Measurements from ENCODE around the gene TRIM25.

Gene TRIM25

DNA sequence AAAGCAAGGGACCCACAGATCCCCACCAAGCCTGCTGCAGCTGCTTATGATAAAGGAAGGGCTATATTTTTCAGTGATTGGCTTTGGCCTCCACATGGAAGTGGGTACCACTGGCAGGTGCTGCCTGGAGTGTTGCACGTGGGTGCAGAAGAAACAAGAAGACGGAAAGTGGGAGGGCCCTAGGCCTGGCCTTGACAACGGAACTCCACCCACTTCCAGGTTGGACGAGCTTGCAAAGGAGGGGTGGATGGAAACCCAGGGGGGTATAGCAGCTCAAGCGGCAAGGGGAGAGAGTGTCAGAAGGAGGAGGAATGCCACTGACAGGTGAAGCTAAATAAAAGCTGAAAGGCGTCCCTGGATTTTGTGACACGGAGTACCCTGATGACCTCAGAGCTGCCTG, 20.3 kb downstream of the TRIM25 start:
- DNase-seq, result no peak

DNA sequence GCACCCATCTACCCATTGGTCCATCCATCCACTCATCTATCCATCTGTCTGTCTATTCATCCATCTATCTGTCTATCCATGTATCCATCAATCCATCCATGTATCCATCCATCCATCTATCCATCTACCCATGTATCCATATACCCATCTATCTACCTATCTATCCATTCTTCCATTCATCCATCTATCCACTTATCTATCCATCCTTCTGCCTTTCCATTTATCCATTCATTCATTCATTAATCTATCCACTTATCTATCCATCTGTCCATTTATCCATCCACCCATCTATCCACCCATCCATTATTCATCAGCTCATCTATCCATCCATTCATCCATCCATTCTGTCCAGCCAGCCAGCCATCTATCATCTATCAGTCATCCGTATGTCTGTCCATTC, 21.5 kb downstream of the TRIM25 start:
- no peak for DNase-seq

DNA sequence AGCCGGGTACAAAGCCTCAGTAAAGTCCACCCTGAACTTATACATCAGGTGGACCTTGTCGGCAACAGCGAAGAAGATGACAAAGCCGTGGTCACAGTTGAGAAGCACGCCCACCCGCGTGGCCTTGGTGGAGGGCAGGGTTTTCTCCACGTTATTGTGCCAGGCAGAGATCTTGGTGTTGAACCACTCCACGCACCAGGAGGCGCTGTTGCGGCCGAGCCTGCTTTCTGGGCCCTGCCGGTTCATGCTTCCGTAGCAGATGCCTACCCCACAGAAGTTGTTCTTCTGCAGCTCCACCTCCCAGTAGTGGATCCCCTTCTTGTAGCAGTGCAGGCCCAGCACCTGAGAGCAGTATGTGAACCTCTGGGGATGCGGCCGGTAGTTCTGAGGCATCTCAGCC, 22.1 kb downstream of the TRIM25 start:
- DNase-seq, result no peak

DNA sequence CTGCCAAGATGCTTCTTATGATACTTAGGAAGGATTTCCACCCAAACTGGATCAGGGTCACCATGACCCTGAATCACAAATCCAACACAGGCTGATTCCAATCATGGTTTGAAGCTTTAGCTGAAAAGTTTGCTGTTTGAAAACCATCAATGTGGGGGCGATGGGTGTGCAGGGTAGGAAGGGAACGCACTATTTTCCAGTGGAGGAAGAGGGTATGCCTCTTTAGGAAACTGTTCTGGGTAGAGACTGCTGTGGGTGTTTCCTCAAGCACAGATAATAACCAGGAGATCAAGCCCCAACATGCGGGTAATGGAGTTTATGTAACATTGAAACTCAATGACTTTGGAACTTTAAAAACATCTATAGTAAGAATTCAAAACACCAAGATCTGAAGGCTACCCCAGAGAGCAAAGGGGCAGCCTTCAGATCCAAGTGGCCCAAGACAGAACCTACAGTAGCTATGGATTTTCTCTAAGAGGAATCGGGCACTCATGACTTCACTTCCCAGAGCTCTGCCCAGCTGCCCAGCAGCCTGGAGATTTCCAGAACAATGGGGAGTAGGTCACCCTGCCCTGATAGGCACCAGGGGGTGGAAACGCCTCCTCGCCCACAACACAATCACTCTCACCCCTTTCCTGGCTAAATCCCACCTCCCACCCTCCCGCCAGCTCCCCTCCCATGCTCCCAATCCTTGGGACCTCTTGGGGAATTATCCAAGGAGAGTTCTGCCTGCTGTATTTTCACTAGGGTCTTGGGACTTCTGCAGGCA, 22.8 kb downstream of the TRIM25 start:
- no peak for DNase-seq

DNA sequence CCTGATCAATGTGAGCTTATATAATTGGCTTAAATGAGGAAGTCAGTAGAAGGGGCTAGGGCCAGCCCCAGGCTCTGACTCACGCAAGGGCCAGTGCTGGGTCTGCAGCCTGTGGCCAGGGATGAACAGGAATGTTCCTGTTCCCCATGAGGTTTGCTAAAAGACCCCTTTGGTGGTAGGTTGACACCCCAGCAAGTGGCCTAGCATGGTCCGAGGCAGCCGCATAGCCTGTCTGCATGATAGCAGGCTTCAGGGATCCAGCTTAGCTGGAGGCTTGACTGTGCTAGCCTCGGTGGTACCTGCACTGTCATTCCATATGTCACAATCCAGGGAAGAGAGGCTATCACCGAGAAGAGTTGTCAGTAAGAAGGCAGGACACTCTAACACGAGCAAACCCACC, 23.5 kb downstream of the TRIM25 start:
- DNase-seq, result no peak

DNA sequence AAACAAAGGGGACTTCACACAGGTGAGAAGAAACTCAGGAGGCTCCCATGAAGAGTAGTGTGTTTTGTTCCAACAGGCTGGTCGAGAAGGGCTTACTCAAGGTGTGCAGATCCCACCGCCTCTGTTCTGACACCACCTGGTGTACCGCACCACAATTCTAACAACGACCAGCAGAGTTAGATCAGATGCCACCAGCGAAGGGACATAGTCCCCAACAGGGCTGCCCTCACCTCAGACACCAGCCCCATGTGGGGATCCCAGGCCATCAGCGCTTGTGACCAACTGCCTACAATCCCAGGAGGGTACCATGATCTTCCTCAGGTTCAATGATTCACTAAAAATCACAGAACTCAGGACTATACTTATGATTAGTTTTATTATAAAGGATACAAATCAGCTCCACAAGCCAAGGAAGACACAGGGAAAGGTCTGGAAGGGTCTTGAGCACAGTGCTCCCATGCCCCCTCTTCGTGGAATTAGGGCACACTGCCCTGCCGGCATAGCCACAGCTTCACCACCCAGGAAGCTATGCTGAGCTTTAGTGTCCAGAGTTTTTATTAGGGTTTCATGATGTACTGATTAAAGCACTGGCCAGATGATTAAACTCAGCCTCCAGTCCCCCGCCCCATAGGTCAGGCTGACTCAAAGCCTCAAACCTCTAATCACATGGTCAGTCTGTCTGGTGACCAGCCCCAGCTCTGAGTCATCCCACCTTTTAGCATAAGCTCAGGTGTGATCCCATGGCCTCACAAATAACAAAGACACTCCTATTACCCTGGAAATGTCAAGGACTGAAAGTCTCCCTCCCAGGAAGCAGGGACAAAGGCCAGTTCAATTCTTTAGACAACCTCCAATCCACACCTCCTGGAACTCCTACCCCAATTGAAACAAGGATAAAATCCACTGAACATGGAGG, 26.0 kb downstream of the TRIM25 start:
- DNase-seq, result peak; percentile 4

DNA sequence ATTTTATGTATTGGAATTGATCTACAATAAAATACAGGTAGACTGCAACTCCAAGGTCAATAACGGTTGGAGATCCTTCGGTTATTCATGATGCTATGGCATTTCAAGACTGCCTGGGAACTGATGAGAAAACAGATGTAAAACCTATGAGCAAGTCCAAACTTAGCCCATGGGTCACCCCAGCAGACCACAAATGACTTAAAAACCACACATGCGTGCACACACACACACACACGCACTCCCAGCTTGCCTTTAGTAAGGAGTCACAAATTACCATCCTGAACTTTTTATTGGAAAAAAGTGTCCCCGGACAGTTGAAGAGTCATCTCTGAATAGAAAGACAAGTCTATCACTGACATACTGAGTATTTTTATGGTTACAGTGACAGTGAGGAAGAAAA, 26.7 kb downstream of the TRIM25 start:
- no peak for DNase-seq

DNA sequence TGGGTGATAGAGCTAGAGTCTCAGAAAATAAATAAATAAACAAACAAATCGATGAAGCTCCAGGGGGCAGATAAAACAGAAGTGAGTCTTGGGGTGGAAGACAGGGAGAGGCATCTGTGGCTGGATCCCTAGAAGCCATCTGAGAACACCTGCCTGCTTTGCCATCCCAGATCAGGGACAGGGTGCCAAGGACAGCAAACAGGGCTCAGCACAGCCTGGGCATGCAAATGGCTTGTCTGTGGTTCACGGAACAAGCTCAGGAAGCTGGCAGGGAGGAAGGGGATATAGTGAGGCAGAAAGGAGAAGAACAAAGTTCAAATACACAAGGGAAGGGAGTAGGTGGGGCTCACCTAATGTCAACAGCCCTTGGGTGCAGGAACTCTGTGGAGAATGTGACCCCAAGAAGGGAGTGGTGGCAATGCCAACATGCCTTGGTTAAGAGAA, 27.5 kb downstream of the TRIM25 start:
- no peak for DNase-seq

DNA sequence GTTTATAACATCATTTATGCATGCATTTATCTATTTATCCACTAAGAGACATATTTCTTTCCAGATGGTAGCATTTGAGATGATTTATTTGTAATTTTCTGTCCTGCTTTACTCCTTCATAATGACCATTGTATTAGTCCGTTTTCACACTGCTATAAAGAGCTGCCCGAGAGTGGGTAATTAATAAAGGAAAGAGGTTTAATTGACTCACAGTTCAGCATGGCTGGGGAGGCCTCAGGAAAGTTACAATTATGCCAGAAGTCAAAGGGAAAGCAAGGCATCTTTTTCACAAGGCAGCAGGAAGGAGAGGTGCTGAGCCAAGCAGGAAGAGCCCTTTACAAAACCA, 28.6 kb downstream of the TRIM25 start:
- no peak for DNase-seq

DNA sequence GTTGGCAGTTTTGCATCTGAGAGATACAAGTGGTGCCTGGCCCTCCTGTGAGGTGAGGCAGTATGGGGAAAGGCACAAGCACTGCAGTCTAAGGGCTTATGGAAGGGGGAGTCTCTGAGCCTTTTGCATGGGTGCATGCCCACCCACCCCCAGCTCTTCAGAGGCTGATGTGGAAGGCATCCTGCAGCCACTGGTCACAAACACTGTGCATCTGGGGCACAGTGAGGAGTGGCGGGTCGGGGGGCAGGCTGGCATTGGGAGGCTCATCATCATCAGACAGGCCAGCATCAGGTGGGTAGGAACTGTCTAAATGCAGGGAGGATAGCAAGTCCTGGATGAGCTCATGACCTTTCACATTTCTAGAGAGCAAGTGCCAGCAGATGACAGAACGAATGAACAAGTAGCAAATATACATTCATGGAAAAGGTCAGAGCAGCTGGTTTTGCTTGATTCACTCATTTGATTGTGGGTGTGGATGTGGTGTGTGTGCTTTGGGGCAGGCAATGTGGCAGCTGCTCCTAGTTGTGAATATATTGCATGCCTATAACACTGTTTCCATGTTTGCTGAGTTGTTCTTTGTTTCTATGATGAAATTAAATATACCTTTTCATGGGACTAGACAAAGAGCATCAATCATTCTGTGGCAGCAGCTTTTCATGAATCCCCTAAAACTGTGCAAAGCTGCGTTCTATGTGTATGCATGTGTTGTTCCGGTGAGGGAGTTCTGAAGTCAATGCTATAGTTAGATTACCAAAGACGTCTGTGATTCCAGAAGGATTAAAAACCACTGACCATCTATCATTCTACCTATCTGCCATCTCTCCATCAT, 29.2 kb downstream of the TRIM25 start:
- no peak for DNase-seq

DNA sequence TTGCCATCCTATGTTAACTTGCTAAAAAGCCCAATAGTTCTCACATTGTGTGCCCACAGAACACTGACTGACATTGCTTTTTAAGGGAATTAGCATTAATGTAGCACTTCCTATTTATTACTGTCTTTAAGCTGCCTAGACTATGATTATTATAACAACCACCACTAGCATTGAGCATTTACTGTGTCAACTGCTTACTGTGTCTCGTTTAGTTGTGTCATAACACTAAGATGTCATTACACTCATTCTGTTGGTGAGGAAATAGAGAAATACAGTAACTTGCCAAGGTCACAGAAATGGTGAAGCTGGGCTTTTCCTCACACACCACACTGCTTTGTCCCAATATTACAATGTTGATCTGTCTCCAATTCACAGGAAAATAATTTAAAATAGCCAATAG, 30.2 kb downstream of the TRIM25 start:
- DNase-seq, result no peak

DNA sequence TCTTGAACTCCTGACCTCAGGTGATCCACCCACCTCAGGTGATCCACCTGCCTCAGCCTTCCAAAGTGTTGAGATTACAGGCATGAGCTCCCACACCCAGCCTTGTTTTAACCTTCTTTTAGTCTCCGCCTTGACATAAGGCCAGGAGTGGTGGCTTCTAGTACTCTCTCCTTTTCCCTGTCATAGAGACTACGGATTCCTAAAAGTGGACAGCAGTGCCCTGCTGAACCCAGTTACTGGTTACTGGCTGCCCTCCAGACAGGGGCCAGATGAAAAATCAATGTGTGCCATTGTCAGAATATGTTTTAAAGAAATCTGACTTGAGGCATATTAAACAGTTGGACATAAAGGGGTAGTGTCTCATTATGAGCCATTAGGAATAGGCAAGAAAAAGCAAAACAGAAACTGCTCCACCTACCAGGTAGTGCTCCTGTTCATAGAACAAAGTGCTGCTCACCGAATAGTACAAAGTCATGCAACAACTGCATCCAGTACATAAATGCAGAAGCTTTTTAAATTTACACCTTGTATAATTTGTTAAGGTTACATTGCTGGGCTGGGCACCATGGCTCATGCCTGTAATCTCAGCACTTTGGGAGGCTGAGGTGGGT, 32.1 kb downstream of the TRIM25 start:
- no peak for DNase-seq

DNA sequence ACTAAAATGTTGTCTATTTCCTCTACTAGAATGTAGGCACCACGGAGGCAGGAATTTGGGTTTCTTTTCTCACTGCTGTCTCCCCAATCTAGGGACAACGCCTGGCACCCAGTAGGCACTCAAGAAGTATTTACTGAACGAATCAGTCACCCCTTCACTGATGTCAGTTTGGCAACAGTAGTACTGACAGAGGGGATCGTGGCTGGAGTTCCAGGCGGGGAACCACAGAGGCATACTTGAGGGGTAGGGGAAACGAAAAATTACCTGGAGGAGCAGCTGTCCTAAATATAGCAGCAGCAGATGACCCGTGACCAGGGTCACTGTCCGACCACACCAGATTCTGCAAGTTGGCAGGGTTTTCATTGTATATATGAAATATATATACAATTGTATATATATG, 33.3 kb downstream of the TRIM25 start:
- no peak for DNase-seq

DNA sequence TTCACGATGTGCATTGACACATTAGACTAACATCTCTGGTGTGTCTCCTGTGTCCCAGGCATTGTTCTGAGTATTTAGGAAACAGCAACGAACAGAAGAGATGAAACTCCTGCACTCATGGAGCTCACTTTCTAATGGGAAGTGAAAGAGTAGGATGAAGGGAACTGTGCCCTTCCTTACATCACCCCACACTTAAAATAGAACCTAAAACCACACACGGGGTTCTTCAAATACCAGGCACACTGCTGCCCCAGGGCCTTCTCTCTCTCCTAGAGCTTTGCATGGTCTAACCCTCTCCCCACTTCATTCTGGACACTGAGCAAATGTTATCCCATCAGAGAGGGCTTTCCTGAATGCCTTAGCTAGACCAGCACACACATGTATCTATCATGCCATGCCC, 33.7 kb downstream of the TRIM25 start:
- no peak for DNase-seq

DNA sequence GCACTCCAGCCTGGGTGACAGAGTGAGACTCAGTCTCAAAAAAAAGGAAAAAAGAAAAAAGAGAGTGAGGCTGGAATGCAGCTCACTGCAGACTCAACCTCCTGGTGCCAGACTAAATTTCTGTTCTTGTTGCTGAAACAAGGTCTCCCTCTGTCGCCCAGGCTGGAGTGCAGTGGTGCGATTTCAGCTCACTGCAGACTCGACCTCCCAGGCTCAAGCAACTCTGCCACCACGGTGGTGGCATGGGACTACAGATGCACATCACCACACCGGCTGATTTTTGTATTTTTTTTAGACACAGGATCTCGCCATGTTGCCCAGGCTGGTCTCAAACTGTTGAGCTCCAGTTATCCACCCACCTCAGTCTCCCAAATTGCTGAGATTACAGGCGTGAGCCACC, 34.6 kb downstream of the TRIM25 start:
- no peak for DNase-seq

DNA sequence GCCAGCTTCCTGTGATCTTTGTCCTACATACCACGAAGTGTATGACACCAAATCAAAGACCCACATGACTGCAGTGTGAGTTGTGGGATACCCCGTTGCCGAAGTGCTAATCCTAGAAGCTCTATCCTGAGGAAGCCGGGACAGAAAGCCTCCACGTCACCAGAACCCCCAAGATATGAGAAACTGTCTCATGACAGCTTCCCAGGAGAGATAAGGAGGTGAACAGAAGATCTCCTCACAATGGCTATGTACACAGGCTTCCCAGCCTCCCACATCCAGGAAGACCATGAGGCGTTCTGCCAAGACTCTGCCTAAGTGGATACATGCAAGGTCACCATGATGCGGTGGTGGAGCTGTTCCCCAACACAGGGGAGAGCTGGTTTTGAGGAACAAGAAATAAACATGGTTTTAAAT, 37.1 kb downstream of the TRIM25 start:
- DNase-seq, result no peak

DNA sequence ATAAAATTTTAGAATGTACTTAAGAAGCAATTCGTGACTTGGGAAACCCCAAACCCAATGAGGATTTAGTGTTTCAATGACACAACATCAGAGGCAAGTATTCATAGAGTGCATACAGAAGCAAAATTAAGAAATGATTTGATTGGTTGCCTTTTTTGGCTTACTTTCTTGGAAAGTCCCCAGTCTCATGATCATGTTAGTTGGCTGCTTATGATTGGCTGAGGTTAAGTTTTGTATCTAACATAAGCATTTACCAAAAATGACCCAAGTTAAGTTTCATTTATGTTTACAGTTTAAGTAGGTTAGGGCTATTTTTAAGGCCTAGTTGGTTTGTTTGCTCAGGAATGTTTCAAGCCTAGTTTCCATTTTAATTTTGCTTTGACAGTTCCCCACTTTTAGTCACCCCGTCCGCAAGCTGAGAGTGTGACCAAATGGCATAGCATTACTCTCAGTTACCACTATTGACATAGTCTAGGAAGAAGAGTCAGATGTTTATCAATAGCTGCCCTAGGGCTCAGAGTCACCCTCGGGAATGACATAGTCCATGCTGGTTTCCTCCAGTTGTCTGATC, 43.7 kb downstream of the TRIM25 start:
- no peak for DNase-seq

DNA sequence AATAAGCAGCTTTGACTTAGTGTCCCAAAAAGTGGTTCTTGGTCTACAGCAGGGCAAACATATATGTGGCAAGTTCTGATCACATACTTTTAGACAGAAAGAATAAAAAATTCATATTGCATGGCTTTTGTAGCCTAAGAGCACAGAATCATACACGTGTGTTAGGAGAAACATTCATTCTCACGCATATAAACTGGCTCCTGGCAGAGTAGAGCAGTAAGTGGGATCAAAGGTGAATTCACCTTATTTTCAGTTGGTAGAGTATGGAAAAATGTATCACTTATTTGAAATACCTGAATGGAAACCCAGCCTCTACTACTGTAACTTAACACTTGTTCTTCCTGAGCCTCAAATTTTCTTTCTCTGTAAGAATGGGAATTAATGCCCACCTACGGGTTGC, 45.1 kb downstream of the TRIM25 start:
- no peak for DNase-seq

DNA sequence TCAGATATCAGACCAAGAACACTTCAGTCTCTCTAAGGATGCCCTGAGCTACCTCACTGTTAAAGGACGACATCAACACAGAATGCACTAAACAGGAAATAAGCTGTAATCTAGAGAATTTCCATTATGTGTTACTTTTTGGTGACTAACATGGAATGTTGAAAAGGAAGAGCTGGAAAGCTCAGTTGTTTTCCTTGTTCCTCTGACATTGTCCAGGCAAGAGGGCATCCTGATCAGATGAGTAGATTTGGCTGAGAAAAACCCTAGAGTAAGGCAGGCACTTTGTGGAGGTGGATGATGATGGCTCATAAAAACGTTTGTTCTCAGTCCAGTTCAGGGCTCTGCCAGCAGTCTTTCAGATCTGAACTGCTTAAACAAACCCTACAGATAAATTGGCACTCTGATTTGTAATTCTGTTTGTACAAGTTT, 45.9 kb downstream of the TRIM25 start:
- no peak for DNase-seq

DNA sequence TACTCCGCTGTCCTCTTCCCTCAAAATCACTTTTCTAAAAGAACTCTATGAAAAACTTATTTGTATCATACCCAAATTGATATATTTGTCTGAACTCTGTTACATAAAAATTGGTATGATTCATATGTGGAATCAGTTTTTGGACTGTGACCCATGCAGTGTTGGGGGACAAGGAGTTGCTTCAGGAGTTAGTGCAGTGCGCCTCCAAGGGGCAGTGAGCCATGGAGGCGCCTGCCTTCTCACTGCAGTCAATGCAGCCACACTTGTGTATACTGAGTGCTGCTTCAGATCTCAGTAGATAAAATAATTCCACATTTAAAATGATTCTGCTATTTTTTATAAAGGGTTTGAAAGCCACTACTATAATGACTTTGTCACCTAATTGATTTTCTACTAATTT, 47.4 kb downstream of the TRIM25 start:
- DNase-seq, result peak; percentile 30

DNA sequence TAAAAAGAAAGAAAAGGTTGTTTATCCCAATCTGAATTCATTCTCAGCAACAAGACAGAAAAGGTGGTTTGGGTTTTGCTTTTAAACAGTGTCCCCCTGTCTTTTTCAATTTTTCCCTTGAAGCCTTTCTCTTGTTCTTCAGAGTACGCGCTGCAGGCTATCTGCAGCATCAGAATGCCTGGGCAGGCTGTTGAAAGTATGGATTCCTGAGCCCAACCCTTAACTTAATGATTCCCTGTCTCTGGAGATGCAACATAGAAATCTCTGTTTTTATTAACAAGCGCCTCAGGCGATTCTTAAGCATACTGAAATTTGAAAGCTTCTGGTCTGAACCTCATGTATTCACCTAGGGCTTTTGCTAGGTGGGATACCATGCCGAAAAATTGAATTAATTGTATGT, 47.8 kb downstream of the TRIM25 start:
- DNase-seq, result no peak

DNA sequence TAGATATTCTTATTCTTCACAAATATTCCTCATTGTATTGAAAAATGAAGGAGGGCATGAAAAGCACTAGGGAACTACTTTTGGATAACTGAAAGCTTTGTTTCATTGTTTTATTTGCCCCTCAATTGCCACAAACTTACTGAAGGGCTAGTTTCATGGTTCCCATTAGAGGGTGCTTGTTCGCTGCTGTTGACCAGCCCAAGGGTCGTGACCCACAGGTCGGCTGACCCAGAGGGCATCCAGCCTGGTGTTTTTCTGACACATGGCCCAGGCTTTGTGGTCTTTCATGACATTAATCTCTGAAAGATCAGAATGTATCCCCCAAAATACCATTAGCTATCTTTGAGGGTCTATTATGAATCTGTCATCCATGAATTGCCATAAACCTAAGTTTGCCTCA, 49.9 kb downstream of the TRIM25 start:
- no peak for DNase-seq

DNA sequence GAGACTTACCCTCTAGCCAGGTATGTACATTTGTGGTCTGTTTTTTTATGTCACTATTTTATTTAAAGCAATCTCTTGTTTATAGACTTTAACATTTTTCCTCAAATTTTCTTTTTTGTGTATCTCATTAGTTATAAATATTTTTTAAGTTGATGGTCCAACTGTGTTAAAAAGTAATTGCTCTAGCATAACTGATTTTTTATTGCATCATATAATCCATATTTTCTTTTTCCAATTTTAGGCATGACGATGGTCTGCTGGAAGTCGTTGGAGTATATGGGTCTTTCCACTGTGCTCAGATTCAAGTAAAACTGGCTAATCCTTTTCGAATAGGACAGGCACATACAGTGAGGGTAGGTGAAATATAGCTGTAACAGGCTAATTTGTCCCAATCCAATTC, 52.0 kb downstream of the TRIM25 start:
- DNase-seq, result no peak

Data from OCI-M1 (cell line).